Uterine smooth muscle cell (primary cell): ENCODE data around the gene NEK7. TPM values are rescaled to one million over a fixed set of nuclear protein-coding genes. Genes with fewer than 3 reads are reported as not detected.

Experiments used
- total RNA-seq: library from RNA; depleted of rRNA; stranded (reverse); fragments of >200 nt; gene quantifications from 2 replicates; pipeline ENCODE4 v1.2.3, GENCODE V29; 2014

Gene NEK7
- 115 and 130 TPM in 2 replicates for total RNA-seq

GRCh38 chr1:198156745-198157240 lies at the start of gene NEK7:
NEK7 (plus strand) TSS chr1:198156998; CDS start chr1:198232581, 75,583 bp downstream.

Other genes with a start within 250 kb of the NEK7 start
- gene LHX9, start 239.6 kb upstream of the NEK7 start, total RNA-seq = 0.25 TPM in 1 of 2 replicates, not detected in the other